ENCODE measurements around the gene SUSD1. TPM values are rescaled to one million over a fixed set of nuclear protein-coding genes. Genes with fewer than 3 reads are reported as not detected.

SUSD1 gene
- total RNA-seq, 1 experiment from 2014 or later: 15.3 TPM

DNA sequence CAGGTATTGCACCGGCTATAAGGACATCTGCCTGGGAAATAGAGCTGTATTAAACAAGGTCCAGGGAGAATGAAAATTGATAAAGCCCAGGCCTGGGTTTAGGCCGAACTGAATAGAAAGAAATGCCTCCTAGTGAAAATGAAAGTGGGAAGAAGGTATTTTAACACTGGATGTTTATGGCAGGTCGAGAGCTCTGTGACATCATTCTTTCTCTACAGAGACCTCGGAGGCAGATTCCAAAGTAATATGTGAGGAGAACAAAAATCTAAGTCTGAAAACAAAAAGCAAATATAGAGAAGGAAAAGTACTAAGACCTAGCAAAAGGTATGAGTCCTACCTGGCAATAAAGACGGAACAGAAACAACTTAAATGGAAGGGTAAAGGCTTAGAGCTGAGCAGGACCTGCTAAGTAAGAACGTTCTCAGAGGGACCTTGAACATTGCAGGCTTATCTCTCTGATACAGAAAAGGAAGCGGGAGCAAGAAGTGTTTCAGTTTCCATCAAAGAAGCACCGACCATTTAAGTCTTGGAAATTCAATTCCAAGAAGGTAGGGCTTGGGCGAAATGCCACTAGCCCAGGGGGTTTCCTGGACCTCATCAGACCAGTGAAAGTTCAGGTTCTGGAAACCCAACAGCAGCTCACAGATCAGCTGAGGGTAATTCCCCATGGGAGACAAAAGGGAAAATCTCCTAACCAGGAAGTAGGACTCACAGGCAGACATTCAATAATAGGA lies 80.0 kb downstream of the SUSD1 start:
- ChIA-PET POLR2A (no interaction called here), CTCF (no interaction called here)
- TF ChIP-seq, protein P1, sequence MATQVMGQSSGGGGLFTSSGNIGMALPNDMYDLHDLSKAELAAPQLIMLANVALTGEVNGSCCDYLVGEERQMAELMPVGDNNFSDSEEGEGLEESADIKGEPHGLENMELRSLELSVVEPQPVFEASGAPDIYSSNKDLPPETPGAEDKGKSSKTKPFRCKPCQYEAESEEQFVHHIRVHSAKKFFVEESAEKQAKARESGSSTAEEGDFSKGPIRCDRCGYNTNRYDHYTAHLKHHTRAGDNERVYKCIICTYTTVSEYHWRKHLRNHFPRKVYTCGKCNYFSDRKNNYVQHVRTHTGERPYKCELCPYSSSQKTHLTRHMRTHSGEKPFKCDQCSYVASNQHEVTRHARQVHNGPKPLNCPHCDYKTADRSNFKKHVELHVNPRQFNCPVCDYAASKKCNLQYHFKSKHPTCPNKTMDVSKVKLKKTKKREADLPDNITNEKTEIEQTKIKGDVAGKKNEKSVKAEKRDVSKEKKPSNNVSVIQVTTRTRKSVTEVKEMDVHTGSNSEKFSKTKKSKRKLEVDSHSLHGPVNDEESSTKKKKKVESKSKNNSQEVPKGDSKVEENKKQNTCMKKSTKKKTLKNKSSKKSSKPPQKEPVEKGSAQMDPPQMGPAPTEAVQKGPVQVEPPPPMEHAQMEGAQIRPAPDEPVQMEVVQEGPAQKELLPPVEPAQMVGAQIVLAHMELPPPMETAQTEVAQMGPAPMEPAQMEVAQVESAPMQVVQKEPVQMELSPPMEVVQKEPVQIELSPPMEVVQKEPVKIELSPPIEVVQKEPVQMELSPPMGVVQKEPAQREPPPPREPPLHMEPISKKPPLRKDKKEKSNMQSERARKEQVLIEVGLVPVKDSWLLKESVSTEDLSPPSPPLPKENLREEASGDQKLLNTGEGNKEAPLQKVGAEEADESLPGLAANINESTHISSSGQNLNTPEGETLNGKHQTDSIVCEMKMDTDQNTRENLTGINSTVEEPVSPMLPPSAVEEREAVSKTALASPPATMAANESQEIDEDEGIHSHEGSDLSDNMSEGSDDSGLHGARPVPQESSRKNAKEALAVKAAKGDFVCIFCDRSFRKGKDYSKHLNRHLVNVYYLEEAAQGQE (IDR thresholded peaks at IDR 0.05; ENCODE audit: insufficient read depth in 1 of 2, low read depth in 2 of 2, low read length in 1 of 2): no peak
- no peak for TF ChIP-seq TCF7L2 (IDR thresholded peaks at IDR 0.05; ENCODE audit: low read depth, low read length)
- TF ChIP-seq SIN3A (IDR thresholded peaks at IDR 0.05; ENCODE audit: borderline replicate concordance, insufficient read depth, low read depth, low read length): no peak
- TF ChIP-seq POLR2AphosphoS5 (IDR thresholded peaks at IDR 0.05; ENCODE audit: low read depth, low read length): no peak
- TF ChIP-seq, protein P2, sequence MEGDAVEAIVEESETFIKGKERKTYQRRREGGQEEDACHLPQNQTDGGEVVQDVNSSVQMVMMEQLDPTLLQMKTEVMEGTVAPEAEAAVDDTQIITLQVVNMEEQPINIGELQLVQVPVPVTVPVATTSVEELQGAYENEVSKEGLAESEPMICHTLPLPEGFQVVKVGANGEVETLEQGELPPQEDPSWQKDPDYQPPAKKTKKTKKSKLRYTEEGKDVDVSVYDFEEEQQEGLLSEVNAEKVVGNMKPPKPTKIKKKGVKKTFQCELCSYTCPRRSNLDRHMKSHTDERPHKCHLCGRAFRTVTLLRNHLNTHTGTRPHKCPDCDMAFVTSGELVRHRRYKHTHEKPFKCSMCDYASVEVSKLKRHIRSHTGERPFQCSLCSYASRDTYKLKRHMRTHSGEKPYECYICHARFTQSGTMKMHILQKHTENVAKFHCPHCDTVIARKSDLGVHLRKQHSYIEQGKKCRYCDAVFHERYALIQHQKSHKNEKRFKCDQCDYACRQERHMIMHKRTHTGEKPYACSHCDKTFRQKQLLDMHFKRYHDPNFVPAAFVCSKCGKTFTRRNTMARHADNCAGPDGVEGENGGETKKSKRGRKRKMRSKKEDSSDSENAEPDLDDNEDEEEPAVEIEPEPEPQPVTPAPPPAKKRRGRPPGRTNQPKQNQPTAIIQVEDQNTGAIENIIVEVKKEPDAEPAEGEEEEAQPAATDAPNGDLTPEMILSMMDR (IDR thresholded peaks at IDR 0.05): no peak
- in situ Hi-C loops (cut with HindIII; ENCODE audit: low pct_unique_long_range_greater_than_20kb, low sequenced_read_pairs): no loop called here
- H3K4me1 ChIP-seq (ENCODE audit: control insufficient read depth, insufficient read depth, low read length): no peaks in the 10 kb centered on the region; the same call in 1 of the 2 replicates
- no TSS peak for BruUV-seq (replicated peaks)
- no peaks in the 10 kb centered on the region for H3K27me3 ChIP-seq (ENCODE audit: control insufficient read depth, insufficient read depth, low read length)
- no peaks in the 10 kb centered on the region for H3K36me3 ChIP-seq (ENCODE audit: control insufficient read depth, insufficient read depth, low read length)
- H3K27ac ChIP-seq (ENCODE audit: low read length): no peak overlapping the region
- no peak for ATAC-seq
- no peak overlapping the region for H3K4me3 ChIP-seq (ENCODE audit: low read depth in 2 of 2, low read length in 2 of 2)
- DNase-seq (ENCODE audit: low read depth, low spot score): no peak
- intact Hi-C loops (cut with micrococcal nuclease; ENCODE audit: unreplicated experiment): no loop called here
- no peaks in the 10 kb centered on the region for H3K9me3 ChIP-seq (ENCODE audit: control insufficient read depth, insufficient read depth, low read depth, low read length)

GRCh38 chr9:112094241-112094640 lies 80.9 kb downstream of the SUSD1 start:
- ATAC-seq (no peak), DNase-seq (ENCODE audit: low read depth, low spot score) (no peak)
- TF ChIP-seq, protein P1 (IDR thresholded peaks at IDR 0.05; ENCODE audit: insufficient read depth in 1 of 2, low read depth in 2 of 2, low read length in 1 of 2): no peak
- no peak for TF ChIP-seq TCF7L2 (IDR thresholded peaks at IDR 0.05; ENCODE audit: low read depth, low read length)
- no peak for TF ChIP-seq SIN3A (IDR thresholded peaks at IDR 0.05; ENCODE audit: borderline replicate concordance, insufficient read depth, low read depth, low read length)
- TF ChIP-seq, protein P2 (IDR thresholded peaks at IDR 0.05): no peak
- no peak for TF ChIP-seq POLR2AphosphoS5 (IDR thresholded peaks at IDR 0.05; ENCODE audit: low read depth, low read length)
- in situ Hi-C loops (cut with HindIII; ENCODE audit: low pct_unique_long_range_greater_than_20kb, low sequenced_read_pairs) (no loop called here), intact Hi-C loops (cut with micrococcal nuclease; ENCODE audit: unreplicated experiment) (no loop called here)
- Histone ChIP-seq H3K4me1 (ENCODE audit: control insufficient read depth, insufficient read depth, low read length) (no peaks in the 10 kb centered on the region; the same call in 1 of the 2 replicates), H3K36me3 (ENCODE audit: control insufficient read depth, insufficient read depth, low read length) (no peaks in the 10 kb centered on the region), H3K4me3 (ENCODE audit: low read depth in 2 of 2, low read length in 2 of 2) (no peak overlapping the region), H3K9me3 (ENCODE audit: control insufficient read depth, insufficient read depth, low read depth, low read length) (no peaks in the 10 kb centered on the region), H3K27me3 (ENCODE audit: control insufficient read depth, insufficient read depth, low read length) (no peaks in the 10 kb centered on the region), H3K27ac (ENCODE audit: low read length) (no peak overlapping the region)
- ChIA-PET CTCF (no interaction called here), POLR2A (interaction anchor here (0.5 kb wide), 1 partner anchor 195 kb away, joined by 3 read pairs; no protein-coding TSS in a partner anchor)
- no TSS peak for BruUV-seq (replicated peaks)
